Astrocyte (in vitro differentiated cells and primary cell): ENCODE results near the gene METTL23. TPM values are rescaled to one million over a fixed set of nuclear protein-coding genes. Genes with fewer than 3 reads are reported as not detected.
A peak's percentile ranks its signal among the peaks of the same experiment; 100 is the strongest.

Experiments
- DNase-seq: peaks from one replicate; pipeline ENCODE4 v3.0.0-alpha.2; 2010; ENCODE audit warnings: low read depth
- FAIRE-seq: peaks from 2 replicates; lab custom pipeline; 2011; peaks lifted over from hg19 to GRCh38; lab: Jason Lieb, UNC
- H2AFZ ChIP-seq: 2 replicates; pipeline ENCODE4 v1.6.0; 2012; ENCODE audit warnings: low read depth, low read length, inconsistent platforms
- H3K27ac ChIP-seq: 2 replicates; pipeline ENCODE4 v1.5.1; 2011; ENCODE audit warnings: low read depth, low read length, inconsistent platforms
- H3K27me3 ChIP-seq: 2 replicates; pipeline ENCODE4 v1.6.0; 2011; ENCODE audit warnings: low read length, inconsistent platforms; ENCODE audit not compliant: insufficient read depth
- H3K36me3 ChIP-seq: 2 replicates; pipeline ENCODE4 v1.5.1; 2011; ENCODE audit warnings: low read length, inconsistent platforms; ENCODE audit not compliant: insufficient read depth
- H3K4me1 ChIP-seq: 2 replicates; pipeline ENCODE4 v1.5.1; 2011; ENCODE audit warnings: low read length, inconsistent platforms; ENCODE audit not compliant: insufficient read depth
- H3K4me2 ChIP-seq: 2 replicates; pipeline ENCODE4 v1.6.0; 2012; ENCODE audit warnings: low read length, inconsistent platforms
- H3K4me3 ChIP-seq: 2 replicates; pipeline ENCODE4 v1.5.1; 2011; ENCODE audit warnings: low read depth, mild to moderate bottlenecking, low read length, inconsistent platforms; ENCODE audit not compliant: insufficient read depth
- H3K79me2 ChIP-seq: 2 replicates; pipeline ENCODE4 v1.6.0; 2012; ENCODE audit warnings: mild to moderate bottlenecking, low read length, inconsistent platforms; ENCODE audit not compliant: insufficient read depth
- H3K9ac ChIP-seq: 2 replicates; pipeline ENCODE4 v1.6.0; 2012; ENCODE audit warnings: mild to moderate bottlenecking, low read length, inconsistent platforms
- H3K9me3 ChIP-seq: 2 replicates; pipeline ENCODE4 v1.5.1; 2012; ENCODE audit warnings: low read depth, mild to moderate bottlenecking, low read length, inconsistent platforms; ENCODE audit not compliant: insufficient read depth
- H4K20me1 ChIP-seq: 2 replicates; pipeline ENCODE4 v1.6.0; 2012; ENCODE audit warnings: low read length, inconsistent platforms; ENCODE audit not compliant: insufficient read depth
- H3K27ac Mint-ChIP-seq: one replicate; pipeline ENCODE4 v1.8.0; 2021; ENCODE audit warnings: mild to moderate bottlenecking, mixed read lengths; ENCODE audit not compliant: unreplicated experiment
- H3K27me3 Mint-ChIP-seq: one replicate; pipeline ENCODE4 v1.8.0; 2021; ENCODE audit warnings: low read depth, mixed read lengths; ENCODE audit not compliant: unreplicated experiment
- H3K36me3 Mint-ChIP-seq: one replicate; pipeline ENCODE4 v1.8.0; 2021; ENCODE audit warnings: low read depth, mixed read lengths; ENCODE audit not compliant: unreplicated experiment
- H3K4me1 Mint-ChIP-seq: one replicate; pipeline ENCODE4 v1.8.0; 2021; ENCODE audit warnings: low read depth, mixed read lengths; ENCODE audit not compliant: unreplicated experiment
- H3K4me3 Mint-ChIP-seq: one replicate; pipeline ENCODE4 v1.8.0; 2021; ENCODE audit warnings: mild to moderate bottlenecking, moderate library complexity, mixed read lengths; ENCODE audit not compliant: unreplicated experiment
- H3K9me3 Mint-ChIP-seq: one replicate; pipeline ENCODE4 v1.8.0; 2021; ENCODE audit warnings: mild to moderate bottlenecking, mixed read lengths; ENCODE audit not compliant: unreplicated experiment
- EZH2 ChIP-seq: IDR thresholded peaks from 2 replicates; pipeline ENCODE4 v1.6.1; 2012; ENCODE audit warnings: mild to moderate bottlenecking, low read length, inconsistent platforms; ENCODE audit not compliant: insufficient read depth
- total RNA-seq: library from RNA; stranded (reverse); gene quantifications from 2 replicates; pipeline ENCODE4 v1.2.1, GENCODE V29; 2021
- TF ChIP-seq, protein P1 (sequence below): IDR thresholded peaks from 2 replicates; pipeline ENCODE4 v1.5.1; 2011; ENCODE audit warnings: low read depth, mild to moderate bottlenecking, inconsistent platforms, low read length, moderate library complexity; ENCODE audit not compliant: insufficient read depth

METTL23 gene
- total RNA-seq, 1 donor from 2014 or later: 24.3 TPM

GRCh38 chr17:76737082-76737675, 10.5 kb downstream of the METTL23 start, which contains the start of gene SRSF2:
Gene SRSF2 (minus strand): TSS chr17:76737331. CDS start chr17:76737160, 171 bp downstream.
- Histone ChIP-seq H2AFZ (peak within 1 kb of the TSS; percentile 92), H3K4me2 (peak within 1 kb of the TSS; percentile 90), H3K36me3 (peaks cover 38% of the 10 kb centered on the region), H3K27me3 (no peaks in the 10 kb centered on the region), H3K9ac (peak within 1 kb of the TSS; percentile 98), H4K20me1 (peaks cover 41% of the 10 kb centered on the region), H3K4me1 (peaks cover 35% of the 10 kb centered on the region), H3K9me3 (no peaks in the 10 kb centered on the region), H3K27ac (peak within 1 kb of the TSS; percentile 98), H3K4me3 (peak within 1 kb of the TSS; percentile 92), H3K79me2 (peaks cover 70% of the 10 kb centered on the region)
- no peak for TF ChIP-seq EZH2
- TF ChIP-seq, protein P1, sequence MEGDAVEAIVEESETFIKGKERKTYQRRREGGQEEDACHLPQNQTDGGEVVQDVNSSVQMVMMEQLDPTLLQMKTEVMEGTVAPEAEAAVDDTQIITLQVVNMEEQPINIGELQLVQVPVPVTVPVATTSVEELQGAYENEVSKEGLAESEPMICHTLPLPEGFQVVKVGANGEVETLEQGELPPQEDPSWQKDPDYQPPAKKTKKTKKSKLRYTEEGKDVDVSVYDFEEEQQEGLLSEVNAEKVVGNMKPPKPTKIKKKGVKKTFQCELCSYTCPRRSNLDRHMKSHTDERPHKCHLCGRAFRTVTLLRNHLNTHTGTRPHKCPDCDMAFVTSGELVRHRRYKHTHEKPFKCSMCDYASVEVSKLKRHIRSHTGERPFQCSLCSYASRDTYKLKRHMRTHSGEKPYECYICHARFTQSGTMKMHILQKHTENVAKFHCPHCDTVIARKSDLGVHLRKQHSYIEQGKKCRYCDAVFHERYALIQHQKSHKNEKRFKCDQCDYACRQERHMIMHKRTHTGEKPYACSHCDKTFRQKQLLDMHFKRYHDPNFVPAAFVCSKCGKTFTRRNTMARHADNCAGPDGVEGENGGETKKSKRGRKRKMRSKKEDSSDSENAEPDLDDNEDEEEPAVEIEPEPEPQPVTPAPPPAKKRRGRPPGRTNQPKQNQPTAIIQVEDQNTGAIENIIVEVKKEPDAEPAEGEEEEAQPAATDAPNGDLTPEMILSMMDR: no peak
- peak; percentile 95 for DNase-seq
- H3K9me3 Mint-ChIP-seq: no peaks in the 10 kb centered on the region
- H3K4me3 Mint-ChIP-seq: peak within 1 kb of the TSS; percentile 99
- H3K27me3 Mint-ChIP-seq: no peaks in the 10 kb centered on the region
- H3K36me3 Mint-ChIP-seq: peaks cover 15% of the 10 kb centered on the region
- peaks cover 18% of the 10 kb centered on the region for H3K4me1 Mint-ChIP-seq
- peak within 1 kb of the TSS; percentile 98 for H3K27ac Mint-ChIP-seq
- FAIRE-seq: no peak

- TF ChIP-seq, protein P1: no peak
- no peak for TF ChIP-seq EZH2
- Histone ChIP-seq H3K79me2 (peaks cover 64% of the 10 kb centered on the region), H3K4me1 (peaks cover 30% of the 10 kb centered on the region), H3K27me3 (no peaks in the 10 kb centered on the region), H3K27ac (peak within 1 kb of the TSS; percentile 98), H2AFZ (peak within 1 kb of the TSS; percentile 92), H3K4me2 (peak within 1 kb of the TSS; percentile 90), H3K4me3 (peak within 1 kb of the TSS; percentile 92), H4K20me1 (peaks cover 34% of the 10 kb centered on the region), H3K9ac (peak within 1 kb of the TSS; percentile 98), H3K9me3 (no peaks in the 10 kb centered on the region), H3K36me3 (peaks cover 32% of the 10 kb centered on the region)
- H3K4me1 Mint-ChIP-seq: peaks cover 18% of the 10 kb centered on the region
- FAIRE-seq (no peak), DNase-seq (peak; percentile 86)
- H3K9me3 Mint-ChIP-seq: no peaks in the 10 kb centered on the region
- H3K4me3 Mint-ChIP-seq: peak within 1 kb of the TSS; percentile 93
- no peaks in the 10 kb centered on the region for H3K27me3 Mint-ChIP-seq
- peak within 1 kb of the TSS; percentile 86 for H3K27ac Mint-ChIP-seq
- H3K36me3 Mint-ChIP-seq: peaks cover 12% of the 10 kb centered on the region
Measured at GRCh38 chr17:76737676-76738467, 11.2 kb downstream of the METTL23 start, which contains the start of gene MFSD11. Gene MFSD11 (plus strand): TSS chr17:76738119. CDS start chr17:76738353, 234 bp downstream.
